Uterus (tissue), 4 donors: ENCODE measurements around the gene CAMK2A. TPM values are rescaled to one million over a fixed set of nuclear protein-coding genes. Genes with fewer than 3 reads are reported as not detected.

Source experiments
- DNase-seq, 2 donors: peaks; one replicate each; pipeline ENCODE4 v3.0.0-alpha.2; 2019 to 2020
- H3K27ac ChIP-seq, 2 donors: fragments of 200-600 bp; sonication (generic); 1 replicate in 1 of 2; 2 replicates in 1 of 2; pipeline ENCODE4 v1.5.1; 2016 to 2018
- H3K27me3 ChIP-seq, 2 donors: fragments of 200-600 bp; sonication (generic); one replicate each; pipeline ENCODE4 v1.5.1; 2018 to 2019; ENCODE audit warnings: control low read depth in 1 of 2
- H3K36me3 ChIP-seq, 2 donors: fragments of 200-600 bp; sonication (generic); one replicate each; pipeline ENCODE4 v1.5.1; 2019; ENCODE audit warnings: control low read depth in 1 of 2
- H3K4me1 ChIP-seq, 2 donors: fragments of 200-600 bp; sonication (generic); one replicate each; pipeline ENCODE4 v1.5.1; 2018 to 2019; ENCODE audit warnings: control low read depth in 1 of 2
- H3K4me3 ChIP-seq, 2 donors: fragments of 200-600 bp; sonication (generic); 1 replicate in 1 of 2; 2 replicates in 1 of 2; pipeline ENCODE4 v1.5.1; 2018 to 2019; ENCODE audit warnings: mild to moderate bottlenecking in 1 of 2
- H3K9me3 ChIP-seq, 2 donors: fragments of 200-600 bp; sonication (generic); one replicate each; pipeline ENCODE4 v1.5.1; 2019; ENCODE audit warnings: control low read depth in 1 of 2
- CTCF ChIP-seq, 4 experiments: fragments of 200-600 bp in 2 of 4; fragments of 450-650 bp in 2 of 4; sonication (generic) in 2 of 4; IDR thresholded peaks; one replicate each; pipeline ENCODE4 v1.5.1; 2016 to 2019; ENCODE audit warnings: antibody characterized with exemption in 4 of 4, mild to moderate bottlenecking in 2 of 4, moderate library complexity in 1 of 4
- POLR2A ChIP-seq, 2 donors: fragments of 450-650 bp; IDR thresholded peaks; one replicate each; pipeline ENCODE4 v1.6.1; 2016; ENCODE audit warnings: antibody characterized with exemption in 2 of 2, mild to moderate bottlenecking in 1 of 2, moderate library complexity in 1 of 2
- intact Hi-C: fragments of 100-400 bp; cut with DNase I; formaldehyde crosslinking; loops from one replicate; pipeline ENCODE4 v1.15.1; 2023; ENCODE audit warnings: low total_unique reads
- total RNA-seq, 4 donors: library from RNA; depleted of rRNA in 3 of 4; stranded (reverse); fragments of >200 nt in 3 of 4; gene quantifications; one replicate each; pipeline versions ENCODE4 v1.1.0 to v1.2.4, GENCODE V29; 2014 to 2023
- donor health status: DM: yes; HTN: yes; CAD: no.

The CAMK2A gene
- 10 to 100 TPM in 1 of 4 donors, 1 to 10 TPM in 2, under 1 TPM in 1; under 0.01 to 23.7 (median 4.3) TPM for total RNA-seq

- TF ChIP-seq CTCF (IDR thresholded peaks at IDR 0.05): no peak
- no peak for TF ChIP-seq POLR2A (IDR thresholded peaks at IDR 0.05)
- Histone ChIP-seq H3K36me3 (no peaks in the 10 kb centered on the region), H3K27ac (no peak within 1 kb of the TSS), H3K4me3 (no peak within 1 kb of the TSS), H3K27me3 (no peaks in the 10 kb centered on the region), H3K4me1 (peaks cover 0 to under 1% of the 10 kb centered on the region in 2 donors), H3K9me3 (no peaks in the 10 kb centered on the region)
- intact Hi-C loops: no loop called here
- DNase-seq: no peak
Observed at GRCh38 chr5:150289551-150290390, at the start of gene CAMK2A. CAMK2A (minus strand) TSS chr5:150289773; CDS start chr5:150289625, 148 bp downstream.

GRCh38 chr5:150339165-150339564 is 49.6 kb upstream of the CAMK2A start:
- H3K4me3 ChIP-seq: no peak overlapping the region
- H3K36me3 ChIP-seq: no peaks in the 10 kb centered on the region
- no peak overlapping the region for H3K27ac ChIP-seq
- H3K9me3 ChIP-seq: no peaks in the 10 kb centered on the region
- TF ChIP-seq CTCF (IDR thresholded peaks at IDR 0.05): no peak
- TF ChIP-seq POLR2A (IDR thresholded peaks at IDR 0.05): no peak
- no peaks in the 10 kb centered on the region for H3K27me3 ChIP-seq
- no peaks in the 10 kb centered on the region for H3K4me1 ChIP-seq
- intact Hi-C loops: no loop called here
- DNase-seq: no peak

- H3K4me3 ChIP-seq: no peak overlapping the region
- no peaks in the 10 kb centered on the region for H3K27me3 ChIP-seq
- no peak overlapping the region for H3K27ac ChIP-seq
- H3K4me1 ChIP-seq: no peaks in the 10 kb centered on the region
- intact Hi-C loops: no loop called here
- no peaks in the 10 kb centered on the region for H3K9me3 ChIP-seq
- DNase-seq: no peak
- H3K36me3 ChIP-seq: no peaks in the 10 kb centered on the region
- TF ChIP-seq CTCF (IDR thresholded peaks at IDR 0.05) (no peak), POLR2A (IDR thresholded peaks at IDR 0.05) (no peak)
Observed at GRCh38 chr5:150338546-150338945, 49.0 kb upstream of the CAMK2A start.

- no peaks in the 10 kb centered on the region for H3K4me1 ChIP-seq
- H3K9me3 ChIP-seq: no peaks in the 10 kb centered on the region
- TF ChIP-seq POLR2A (IDR thresholded peaks at IDR 0.05) (no peak), CTCF (IDR thresholded peaks at IDR 0.05) (no peak)
- no peak for DNase-seq
- H3K27ac ChIP-seq: no peak overlapping the region
- H3K27me3 ChIP-seq: no peaks in the 10 kb centered on the region
- H3K4me3 ChIP-seq: no peak overlapping the region
- H3K36me3 ChIP-seq: no peaks in the 10 kb centered on the region
- intact Hi-C loops: no loop called here
Observed at GRCh38 chr5:150335778-150336177, 46.2 kb upstream of the CAMK2A start.

- H3K9me3 ChIP-seq: no peaks in the 10 kb centered on the region
- no peaks in the 10 kb centered on the region for H3K27me3 ChIP-seq
- no peak overlapping the region for H3K4me3 ChIP-seq
- intact Hi-C loops: no loop called here
- H3K4me1 ChIP-seq: no peaks in the 10 kb centered on the region
- TF ChIP-seq POLR2A (IDR thresholded peaks at IDR 0.05): no peak
- no peak for TF ChIP-seq CTCF (IDR thresholded peaks at IDR 0.05)
- H3K27ac ChIP-seq: no peak overlapping the region
- no peak for DNase-seq
- H3K36me3 ChIP-seq: no peaks in the 10 kb centered on the region
Observed at GRCh38 chr5:150333400-150333799, 43.8 kb upstream of the CAMK2A start.
